Activated CD4-positive, alpha-beta T cell treated with anti-CD3 and anti-CD28 coated beads, Interleukin-2, Interleukin-4, amounts not matched to agents 100 ng/mL and 50 ng/mL, durations not matched to agents 16 hours and 8 hours (primary cell): Measurements from ENCODE around the gene UTS2R.
A peak's percentile ranks its signal among the peaks of the same experiment; 100 is the strongest.
"Not testable (repeated sequence)": the region's sequence is repeated elsewhere in the genome, so short reads cannot be mapped to it uniquely, and the experiment has no call there.

ENCODE experiments used
- DNase-seq: peaks from one replicate; pipeline ENCODE4 v3.0.0-alpha.2; 2020; ENCODE audit warnings: low spot score

UTS2R gene

DNA sequence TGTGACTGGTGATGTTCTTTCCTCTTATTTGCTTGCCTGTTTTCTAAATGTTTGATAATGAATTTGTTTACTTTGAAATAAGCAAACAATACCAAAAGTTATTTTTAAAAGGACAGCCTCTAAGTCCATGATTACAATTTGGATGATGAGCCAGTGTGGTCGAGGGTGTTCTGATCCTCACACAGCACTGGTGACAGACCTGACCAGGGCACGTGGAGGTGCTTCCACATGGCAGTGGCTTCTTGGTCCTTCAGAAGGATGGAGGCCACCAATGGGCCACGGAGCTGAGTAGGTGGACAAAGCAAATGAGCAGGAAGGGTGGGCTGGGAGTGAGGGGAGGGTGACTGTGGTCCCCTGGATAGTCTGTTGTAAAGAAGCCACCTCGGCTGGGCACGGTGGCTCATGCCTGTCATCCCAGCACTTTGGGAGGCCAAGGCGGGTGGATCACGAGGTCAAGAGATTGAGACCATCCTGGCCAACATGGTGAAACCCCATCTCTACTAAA lies 16.7 kb upstream of the UTS2R start:
- DNase-seq, result no peak

DNA sequence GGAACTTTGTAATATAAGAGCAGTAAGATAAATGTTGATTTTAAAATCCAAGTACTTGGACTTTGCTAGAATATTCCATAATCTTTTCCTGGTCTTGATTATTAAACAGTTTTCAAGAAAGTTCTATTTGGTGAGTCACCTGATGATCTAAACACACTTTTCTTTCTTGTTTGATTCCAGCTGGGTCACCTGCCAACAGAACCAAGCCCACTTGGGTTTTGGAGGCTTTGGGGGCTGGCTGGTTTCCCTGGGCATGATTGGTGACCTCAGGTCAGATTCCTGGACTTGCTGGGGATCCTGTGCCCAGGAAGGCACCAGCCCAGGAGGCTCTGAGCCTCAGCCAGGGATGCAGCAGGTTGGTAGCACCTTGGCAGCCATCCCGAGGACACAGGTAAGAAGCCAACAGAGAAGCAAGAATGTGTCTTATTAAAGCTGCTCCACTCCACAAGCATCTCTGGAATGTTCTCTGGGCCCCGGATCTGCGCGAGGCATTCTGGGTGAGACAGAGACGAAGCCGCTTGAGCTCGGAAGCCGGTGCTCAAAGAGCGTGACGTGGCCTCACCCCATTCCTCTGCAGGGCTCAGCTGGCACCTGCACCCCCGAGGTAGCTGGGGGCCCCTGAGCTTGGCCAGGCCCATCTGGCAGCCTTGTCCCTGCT lies 15.7 kb upstream of the UTS2R start:
- DNase-seq, result no peak

DNA sequence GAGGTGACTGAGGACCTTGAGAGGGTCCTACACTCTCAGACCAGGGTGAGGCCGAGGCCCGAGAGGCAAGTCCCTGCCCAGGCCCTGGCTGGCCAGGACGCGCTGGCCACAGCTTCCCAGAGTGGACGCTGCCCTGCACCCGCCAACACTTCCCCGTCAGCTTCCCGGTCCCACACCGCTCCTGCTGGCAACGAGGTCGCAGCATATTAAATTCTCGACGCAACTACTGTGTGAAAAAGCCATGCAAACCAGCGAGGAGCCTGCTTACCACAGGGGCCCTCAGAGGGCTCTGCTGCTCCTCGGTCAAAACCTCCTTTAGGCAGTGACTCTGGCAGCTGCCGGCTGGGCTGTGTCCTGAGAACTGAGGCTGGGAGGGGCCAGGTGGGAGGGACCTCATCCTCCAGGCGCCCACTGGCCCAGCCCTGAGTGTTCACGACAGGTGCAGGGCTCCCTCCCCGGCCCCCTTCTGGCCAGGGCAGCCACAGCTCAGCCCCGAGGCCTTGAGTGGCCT lies 14.7 kb upstream of the UTS2R start:
- no peak for DNase-seq

DNA sequence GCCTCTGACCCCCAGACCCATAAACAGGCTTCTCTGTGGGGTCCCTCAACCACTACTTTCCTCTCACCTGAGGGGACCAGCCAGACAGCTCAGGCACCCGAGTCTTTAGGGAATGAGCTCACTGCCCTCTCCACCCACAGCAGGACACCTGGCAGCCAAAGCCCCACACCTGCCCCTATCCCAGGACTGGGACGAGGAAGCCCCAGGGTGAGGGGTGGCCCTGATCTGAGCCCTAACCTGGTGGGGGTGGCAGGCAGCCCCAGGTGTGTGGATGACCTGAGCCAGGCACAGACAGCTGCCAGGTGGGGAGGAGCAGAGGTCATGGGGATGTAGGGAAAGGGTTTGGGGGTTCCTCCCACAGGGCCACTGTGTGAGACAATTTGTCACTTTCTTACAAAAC lies 14.2 kb upstream of the UTS2R start:
- no peak for DNase-seq

DNA sequence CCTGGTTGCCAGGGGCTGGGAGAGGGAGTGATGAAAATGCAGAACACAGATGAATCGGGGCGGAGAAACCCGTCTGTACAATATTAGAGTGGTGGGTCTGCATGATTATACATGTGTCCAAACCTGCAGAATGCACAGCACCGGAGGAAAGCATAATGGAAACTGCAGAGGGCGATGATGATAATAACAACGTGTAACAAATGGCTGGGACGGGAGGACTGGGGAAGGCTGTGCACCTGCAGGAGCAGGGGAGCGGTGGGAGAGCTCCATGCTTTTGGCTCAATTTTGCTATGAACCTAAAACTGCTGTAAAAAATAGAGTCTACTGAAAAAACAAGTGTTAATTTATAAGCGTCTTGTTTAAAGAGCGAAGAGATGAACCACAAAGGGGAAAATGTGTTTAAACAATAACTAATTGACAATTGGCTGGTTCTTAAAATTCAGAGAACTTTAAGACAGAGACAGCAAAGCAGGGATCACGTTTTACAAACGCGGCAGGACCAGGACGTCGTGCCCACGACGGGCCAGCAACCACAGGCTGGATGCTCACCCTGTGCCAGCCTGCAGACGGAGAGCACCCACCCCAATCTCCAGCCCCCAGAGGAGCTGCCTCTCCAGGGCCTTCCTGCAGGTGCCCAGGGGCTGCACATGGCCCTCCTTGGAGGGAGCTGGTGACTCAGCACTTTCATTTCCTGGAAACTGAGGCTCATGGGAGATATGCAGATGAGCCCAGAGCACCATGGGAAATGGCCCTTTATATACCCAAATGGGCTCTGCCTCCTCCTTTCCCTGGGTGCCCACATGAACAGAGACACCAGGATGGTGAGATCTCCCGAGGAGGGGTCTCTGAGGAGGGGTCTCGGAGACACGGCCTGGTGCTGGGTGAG lies 12.9 kb upstream of the UTS2R start, which contains the start of gene TEX19:
TEX19 (plus strand) TSS at position 783 of the 886 bp plus-strand sequence. CDS start 2,904 bp downstream, outside the sequence.
- DNase-seq, result peak; percentile 28

DNA sequence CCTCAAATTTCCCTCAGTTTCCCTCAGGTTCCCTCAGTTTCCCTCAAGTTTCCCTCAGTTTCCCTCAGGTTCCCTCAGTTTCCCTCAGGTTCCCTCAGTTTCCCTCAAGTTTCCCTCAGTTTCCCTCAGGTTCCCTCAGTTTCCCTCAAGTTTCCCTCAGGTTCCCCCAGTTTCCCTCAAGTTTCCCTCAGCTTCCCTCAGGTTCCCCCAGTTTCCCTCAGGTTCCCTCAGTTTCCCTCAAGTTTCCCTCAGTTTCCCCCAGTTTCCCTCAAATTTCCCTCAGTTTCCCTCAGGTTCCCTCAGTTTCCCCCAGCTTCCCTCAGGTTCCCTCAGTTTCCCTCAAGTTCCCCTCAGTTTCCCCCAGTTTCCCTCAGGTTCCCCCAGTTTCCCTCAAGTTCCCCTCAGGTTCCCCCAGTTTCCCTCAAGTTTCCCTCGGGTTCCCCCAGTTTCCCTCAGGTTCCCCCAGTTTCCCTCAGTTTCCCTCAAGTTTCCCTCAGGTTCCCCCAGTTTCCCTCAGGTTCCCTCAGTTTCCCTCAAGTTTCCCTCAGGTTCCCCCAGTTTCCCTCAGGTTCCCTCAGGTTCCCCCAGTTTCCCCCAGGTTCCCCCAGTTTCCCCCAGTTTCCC lies 12.0 kb upstream of the UTS2R start:
- DNase-seq, result not testable (repeated sequence)

DNA sequence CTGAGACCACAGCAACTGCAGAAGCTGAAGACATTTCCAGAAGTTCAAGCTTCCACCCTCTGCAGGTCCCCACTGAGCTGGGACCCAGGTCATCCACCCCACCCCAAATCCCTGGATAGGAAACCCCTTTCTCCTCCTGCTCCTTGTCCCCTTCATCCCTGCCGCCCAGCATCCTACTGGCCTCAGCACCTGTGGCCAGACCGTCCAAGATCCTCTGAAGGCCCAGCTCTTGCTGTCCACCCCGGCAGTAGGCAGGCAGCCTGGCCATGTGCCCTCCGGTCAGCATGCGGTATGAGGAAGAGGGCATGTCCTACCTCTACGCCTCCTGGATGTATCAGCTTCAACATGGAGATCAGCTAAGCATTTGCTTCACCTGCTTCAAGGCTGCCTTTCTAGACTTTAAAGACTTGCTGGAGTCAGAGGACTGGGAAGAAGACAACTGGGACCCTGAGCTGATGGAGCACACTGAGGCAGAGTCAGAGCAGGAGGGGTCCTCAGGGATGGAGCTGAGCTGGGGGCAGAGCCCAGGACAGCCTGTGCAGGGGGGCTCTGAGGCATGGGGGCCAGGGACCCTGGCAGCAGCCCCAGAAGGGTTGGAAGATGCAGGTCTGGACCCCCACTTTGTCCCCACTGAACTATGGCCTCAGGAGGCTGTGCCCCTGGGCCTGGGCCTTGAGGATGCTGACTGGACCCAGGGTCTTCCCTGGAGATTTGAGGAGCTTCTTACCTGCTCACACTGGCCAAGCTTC lies 9.5 kb upstream of the UTS2R start:
- no peak for DNase-seq

DNA sequence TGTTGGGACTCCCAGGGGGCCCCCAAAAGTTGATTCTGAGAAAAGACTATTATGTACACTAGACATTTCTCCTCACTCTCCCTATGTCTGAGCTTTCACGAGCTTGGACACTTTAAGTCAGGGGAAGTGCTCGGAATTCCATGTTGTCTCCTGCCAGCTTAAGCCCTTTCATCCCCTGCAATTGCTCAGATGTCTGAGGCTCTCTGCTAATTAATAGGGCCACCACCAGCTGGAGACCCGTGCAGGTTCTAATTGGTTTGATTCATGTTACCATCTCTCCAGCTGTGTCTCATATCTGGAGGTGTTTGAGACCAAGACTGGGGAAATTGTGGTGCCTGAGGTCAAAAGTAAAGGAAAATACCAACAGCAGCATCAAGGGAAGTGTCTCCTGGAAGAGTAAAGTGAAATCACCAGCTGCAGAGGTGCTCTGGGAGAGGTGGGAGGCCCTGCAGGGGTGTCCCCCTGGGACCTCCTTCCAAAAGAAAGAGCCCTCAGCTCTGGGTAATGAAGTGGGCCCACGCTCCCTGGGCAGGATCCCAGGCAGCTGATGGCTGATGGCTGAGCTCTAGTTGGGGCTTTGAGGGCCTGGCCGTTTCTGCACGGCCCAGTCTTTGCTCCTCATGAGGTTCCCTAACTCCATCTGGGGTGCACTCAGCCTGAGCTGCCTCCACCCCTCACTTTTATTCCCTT lies 5.8 kb upstream of the UTS2R start:
- DNase-seq, result no peak

DNA sequence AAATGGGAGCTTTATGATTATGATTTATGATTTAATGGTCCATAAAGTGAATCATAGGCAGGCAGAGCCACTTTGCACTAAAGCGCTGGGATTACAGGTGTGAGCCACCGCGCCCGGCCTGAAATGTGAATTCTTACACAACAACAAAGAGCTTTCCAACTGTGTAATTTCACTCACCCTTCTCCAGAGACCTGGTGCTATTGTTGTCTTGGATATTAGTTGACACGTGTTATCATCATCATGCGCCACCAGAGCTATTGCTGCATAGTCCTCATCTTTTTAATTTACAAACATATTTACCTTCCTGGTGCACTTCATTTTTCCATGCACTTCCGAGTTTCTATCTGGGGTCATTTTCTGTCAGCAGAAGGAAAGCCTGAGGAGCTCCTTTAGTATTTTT lies 4.8 kb upstream of the UTS2R start:
- no peak for DNase-seq

DNA sequence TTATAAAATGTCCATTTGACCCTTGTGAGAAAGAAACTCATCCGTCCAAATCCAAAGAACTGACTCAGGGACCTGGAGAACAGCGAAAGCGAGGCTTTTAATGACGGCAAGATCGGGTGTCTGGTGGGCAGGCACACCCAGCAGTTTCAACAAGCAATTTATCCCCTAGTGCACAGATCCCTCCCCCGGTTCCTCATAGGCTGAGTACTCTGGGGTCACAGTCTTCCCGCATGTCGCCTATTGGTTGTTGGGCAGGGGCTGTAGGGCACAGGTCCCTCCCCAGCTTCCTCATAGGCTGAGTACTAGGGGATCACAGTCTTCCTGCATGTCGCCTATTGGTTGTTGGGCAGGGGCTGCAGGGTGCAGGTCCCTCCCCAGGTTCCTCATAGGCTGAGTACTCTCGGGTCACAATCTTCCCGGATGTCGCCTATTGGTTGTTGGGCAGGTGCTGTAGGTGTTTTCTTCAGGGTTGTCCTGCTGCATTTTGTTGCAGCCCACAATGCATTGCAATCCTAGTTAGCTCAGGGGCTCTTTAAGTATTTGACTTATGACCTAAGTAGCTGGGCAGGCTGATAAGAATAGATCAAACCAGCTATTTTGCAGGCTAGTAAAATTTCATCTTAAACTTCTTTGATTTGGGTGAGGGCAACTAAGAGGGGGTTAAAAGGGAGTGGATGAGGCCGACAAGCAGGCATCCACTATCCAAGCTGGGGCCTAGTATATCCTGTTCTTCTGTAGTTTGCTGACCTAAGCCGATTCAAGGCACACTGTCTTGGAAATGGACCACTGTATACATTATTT lies 3.6 kb upstream of the UTS2R start:
- no peak for DNase-seq

DNA sequence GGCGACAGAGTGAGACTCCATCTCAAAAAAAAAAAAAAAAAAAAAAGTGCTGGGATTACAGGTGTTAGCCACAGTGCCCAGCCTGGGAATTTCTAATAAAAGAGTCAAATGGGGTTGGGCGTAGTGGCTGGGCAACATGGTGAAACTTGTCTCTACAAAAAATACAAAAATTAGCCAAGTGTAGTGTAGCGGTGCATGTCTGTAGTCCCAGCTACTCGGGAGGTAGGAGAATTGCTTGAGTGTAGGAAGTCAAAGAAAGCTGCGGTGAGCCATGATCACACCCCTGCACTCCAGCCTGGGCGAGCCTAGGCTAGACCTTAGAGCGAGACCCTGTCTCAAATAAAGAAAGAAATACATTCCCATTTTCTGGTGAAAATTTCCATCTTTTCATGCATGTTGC lies 2.4 kb upstream of the UTS2R start:
- DNase-seq, result no peak

DNA sequence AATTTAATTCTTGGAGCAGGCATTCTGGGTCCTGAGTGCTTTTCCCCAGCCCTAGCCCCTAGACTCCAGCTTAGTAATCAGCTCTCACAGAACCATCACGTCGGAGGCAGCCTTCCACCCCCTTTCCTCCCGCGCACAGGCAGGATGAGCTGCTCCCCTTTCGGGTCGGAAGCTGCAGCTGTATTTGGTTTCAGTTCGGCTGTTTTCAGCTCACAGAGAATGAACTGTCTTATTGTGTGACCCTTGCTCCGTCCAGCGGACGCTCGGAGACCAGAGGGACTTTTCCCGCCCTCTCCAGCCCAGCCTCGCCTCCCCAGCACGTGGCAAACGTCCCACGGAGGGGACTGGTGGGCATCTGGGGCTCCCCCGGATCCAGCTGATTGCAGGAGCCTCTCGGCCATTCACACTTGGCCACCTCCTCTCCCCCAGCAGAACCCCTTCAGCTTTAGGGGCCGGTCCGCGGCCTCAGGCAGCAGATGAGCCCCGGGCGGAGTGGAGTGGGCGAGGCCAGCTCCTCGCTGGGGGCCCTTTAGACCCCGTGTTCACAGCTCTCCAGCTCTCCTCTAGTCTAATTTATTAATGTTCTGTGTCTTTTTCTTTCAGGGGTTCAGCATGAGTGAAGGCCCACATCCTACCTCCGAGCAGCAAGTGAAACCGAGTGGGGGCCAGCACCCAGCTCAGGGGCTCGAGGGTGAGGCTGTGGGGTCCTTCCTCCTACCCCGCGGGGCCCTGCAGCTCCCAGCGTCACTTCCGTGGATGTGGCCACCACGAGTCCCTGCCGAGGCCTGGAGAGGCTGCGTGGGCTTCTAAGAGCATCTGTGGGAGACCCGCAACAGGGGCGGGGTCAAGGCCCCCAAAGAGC lies 863 bp upstream of the UTS2R start:
- peak; percentile 18 for DNase-seq

DNA sequence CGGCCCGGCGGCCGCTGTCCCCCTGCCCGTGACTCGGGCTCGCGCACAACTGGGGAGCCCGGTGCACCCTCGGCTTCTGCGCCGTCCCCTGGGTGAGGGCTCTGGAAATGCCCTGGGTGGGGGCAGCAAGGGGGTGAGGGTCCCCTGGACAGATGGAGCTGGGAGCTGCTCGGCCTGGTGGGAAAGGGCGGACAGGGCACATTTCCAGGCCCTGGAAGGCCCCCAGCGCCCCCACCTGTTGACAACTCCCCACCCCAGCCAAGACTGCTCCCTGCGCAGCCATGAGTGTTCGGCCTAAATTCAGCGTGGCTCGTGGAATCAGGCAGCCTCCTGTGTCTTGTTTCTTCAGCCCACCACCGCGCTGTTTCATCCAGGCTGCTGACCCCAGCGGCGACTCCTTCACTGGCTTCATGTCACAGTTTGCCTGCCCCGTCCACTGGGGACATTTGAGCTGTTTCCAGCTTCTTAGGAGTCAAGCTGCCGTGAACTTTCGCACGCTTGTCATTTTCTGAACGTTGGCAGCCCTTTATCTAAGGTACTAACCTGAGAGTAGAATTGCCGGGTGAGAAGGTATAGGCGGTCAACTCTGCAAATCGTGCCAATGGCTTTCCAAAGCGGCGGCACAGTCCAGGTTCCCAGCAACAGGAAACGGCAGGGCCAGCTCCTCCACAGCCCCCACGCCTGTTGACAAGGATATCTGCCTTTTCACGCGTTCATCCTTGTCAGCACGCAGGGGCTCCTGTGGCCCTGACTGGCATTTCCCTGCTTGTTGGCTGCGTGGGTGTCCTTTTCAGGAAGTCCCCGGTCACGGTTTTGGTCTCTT lies 895 bp downstream of the UTS2R start:
- DNase-seq, result no peak

DNA sequence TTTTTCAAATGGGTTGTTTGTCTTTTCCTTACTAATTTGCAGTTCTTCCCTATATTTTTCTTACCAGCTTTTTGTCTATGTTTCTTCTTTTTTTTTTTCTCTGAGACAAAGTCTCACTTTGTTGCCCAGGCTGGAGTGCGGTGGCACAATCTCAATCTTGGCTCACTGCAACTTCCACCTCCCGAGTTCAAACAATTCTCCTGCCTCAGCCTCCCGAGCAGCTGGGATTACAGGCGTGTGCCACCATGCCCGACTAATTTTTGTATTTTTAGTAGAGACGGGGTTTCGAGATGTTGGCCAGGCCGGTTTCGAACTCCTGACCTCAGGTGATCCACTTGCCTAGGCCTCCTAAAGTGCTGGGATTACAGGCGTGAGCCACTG lies 1.5 kb downstream of the UTS2R start:
- DNase-seq, result not testable (repeated sequence)

DNA sequence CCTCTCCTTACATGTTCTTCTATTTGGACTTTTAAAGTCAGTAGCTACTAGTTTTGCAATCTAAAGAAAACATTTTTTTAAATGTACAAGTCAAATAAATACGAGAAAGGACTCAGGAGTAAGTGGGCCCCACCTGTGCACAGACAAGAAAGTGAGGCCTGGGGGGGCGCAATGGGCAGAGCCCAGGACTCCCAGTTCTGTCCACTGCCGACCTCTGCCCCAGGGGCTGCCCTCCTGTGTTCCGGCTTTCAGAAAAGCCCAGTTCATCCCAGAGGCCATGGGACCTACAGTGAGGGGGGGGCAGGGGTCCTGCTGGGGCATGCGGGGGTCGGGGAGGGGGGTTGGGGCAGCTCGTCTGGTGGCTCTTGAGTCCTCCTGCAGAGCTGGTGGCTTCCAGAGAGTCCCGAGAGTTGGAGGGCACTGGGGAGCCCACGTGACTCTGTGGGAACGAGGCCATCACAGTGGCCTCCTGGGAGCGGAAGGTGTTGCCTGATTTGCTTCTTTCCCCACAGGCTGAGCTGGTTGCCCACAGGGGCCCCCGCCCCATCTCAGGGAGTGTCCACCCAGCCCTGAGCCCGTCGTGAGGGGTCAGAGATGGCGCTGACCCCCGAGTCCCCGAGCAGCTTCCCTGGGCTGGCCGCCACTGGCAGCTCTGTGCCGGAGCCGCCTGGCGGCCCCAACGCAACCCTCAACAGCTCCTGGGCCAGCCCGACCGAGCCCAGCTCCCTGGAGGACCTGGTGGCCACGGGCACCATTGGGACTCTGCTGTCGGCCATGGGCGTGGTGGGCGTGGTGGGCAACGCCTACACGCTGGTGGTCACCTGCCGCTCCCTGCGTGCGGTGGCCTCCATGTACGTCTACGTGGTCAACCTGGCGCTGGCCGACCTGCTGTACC lies 2.4 kb downstream of the UTS2R start:
- DNase-seq, result no peak

DNA sequence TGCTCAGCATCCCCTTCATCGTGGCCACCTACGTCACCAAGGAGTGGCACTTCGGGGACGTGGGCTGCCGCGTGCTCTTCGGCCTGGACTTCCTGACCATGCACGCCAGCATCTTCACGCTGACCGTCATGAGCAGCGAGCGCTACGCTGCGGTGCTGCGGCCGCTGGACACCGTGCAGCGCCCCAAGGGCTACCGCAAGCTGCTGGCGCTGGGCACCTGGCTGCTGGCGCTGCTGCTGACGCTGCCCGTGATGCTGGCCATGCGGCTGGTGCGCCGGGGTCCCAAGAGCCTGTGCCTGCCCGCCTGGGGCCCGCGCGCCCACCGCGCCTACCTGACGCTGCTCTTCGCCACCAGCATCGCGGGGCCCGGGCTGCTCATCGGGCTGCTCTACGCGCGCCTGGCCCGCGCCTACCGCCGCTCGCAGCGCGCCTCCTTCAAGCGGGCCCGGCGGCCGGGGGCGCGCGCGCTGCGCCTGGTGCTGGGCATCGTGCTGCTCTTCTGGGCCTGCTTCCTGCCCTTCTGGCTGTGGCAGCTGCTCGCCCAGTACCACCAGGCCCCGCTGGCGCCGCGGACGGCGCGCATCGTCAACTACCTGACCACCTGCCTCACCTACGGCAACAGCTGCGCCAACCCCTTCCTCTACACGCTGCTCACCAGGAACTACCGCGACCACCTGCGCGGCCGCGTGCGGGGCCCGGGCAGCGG lies 3.2 kb downstream of the UTS2R start:
- no peak for DNase-seq
